Mesenchymal stem cell (in vitro differentiated cells and primary cell): ENCODE data around the gene RBCK1.
A peak's percentile ranks its signal among the peaks of the same experiment; 100 is the strongest.
"Not testable (repeated sequence)": the region's sequence is repeated elsewhere in the genome, so short reads cannot be mapped to it uniquely, and the experiment has no call there.

Experiments used
- DNase-seq: peaks from one replicate; pipeline ENCODE4 v3.0.0-alpha.2; 2013
- H2AFZ ChIP-seq: one replicate; pipeline ENCODE4 v1.6.1; 2013; ENCODE audit warnings: low read depth, mild to moderate bottlenecking, control low read depth, inconsistent platforms, low read length, moderate library complexity
- H2AK5ac ChIP-seq: 2 replicates; pipeline ENCODE4 v1.6.1; 2013; ENCODE audit warnings: low read length, moderate library complexity, mild to moderate bottlenecking, inconsistent platforms; ENCODE audit not compliant: severe bottlenecking
- H2BK120ac ChIP-seq: one replicate; pipeline ENCODE4 v1.6.1; 2013; ENCODE audit warnings: low read depth, mild to moderate bottlenecking, inconsistent platforms, low read length, moderate library complexity
- H2BK12ac ChIP-seq, 2 experiments: one replicate each; pipeline ENCODE4 v1.6.1; 2013; ENCODE audit warnings: inconsistent platforms in 2 of 2, low read length in 2 of 2, mild to moderate bottlenecking in 2 of 2, moderate library complexity in 2 of 2, control low read depth in 1 of 2
- H2BK15ac ChIP-seq: one replicate; pipeline ENCODE4 v1.6.1; 2013; ENCODE audit warnings: mild to moderate bottlenecking, low read depth, inconsistent platforms; ENCODE audit not compliant: poor library complexity, severe bottlenecking
- H2BK5ac ChIP-seq: 2 replicates; pipeline ENCODE4 v1.6.1; 2013; ENCODE audit warnings: low read depth, mild to moderate bottlenecking, low read length, control low read depth, inconsistent platforms; ENCODE audit not compliant: poor library complexity, severe bottlenecking
- H3K14ac ChIP-seq, 2 experiments: one replicate each; pipeline ENCODE4 v1.6.1; 2013; ENCODE audit warnings: inconsistent platforms in 2 of 2, low read length in 2 of 2, control low read depth in 1 of 2, mild to moderate bottlenecking in 1 of 2, moderate library complexity in 1 of 2
- H3K18ac ChIP-seq, 2 experiments: one replicate each; pipeline ENCODE4 v1.6.1; 2013; ENCODE audit warnings: inconsistent platforms in 2 of 2, low read length in 2 of 2, control low read depth in 1 of 2, low read depth in 1 of 2, mild to moderate bottlenecking in 1 of 2
- H3K23ac ChIP-seq, 2 experiments: one replicate each; pipeline ENCODE4 v1.6.1; 2013; ENCODE audit warnings: inconsistent platforms in 2 of 2, low read length in 2 of 2, mild to moderate bottlenecking in 2 of 2, moderate library complexity in 2 of 2, control low read depth in 1 of 2
- H3K27ac ChIP-seq: 2 replicates; pipeline ENCODE4 v1.5.1; 2013; ENCODE audit warnings: mild to moderate bottlenecking, moderate library complexity, low read length, control low read depth, inconsistent platforms; ENCODE audit not compliant: poor library complexity, severe bottlenecking
- H3K27me3 ChIP-seq, 2 experiments: 2 replicates each; pipeline versions ENCODE4 v1.6.1 to v1.7.0; 2013; ENCODE audit warnings: low read length in 2 of 2, mild to moderate bottlenecking in 2 of 2, moderate library complexity in 2 of 2, control low read depth in 1 of 2, inconsistent platforms in 1 of 2; ENCODE audit not compliant: control insufficient read depth in 1 of 2, insufficient read depth in 1 of 2
- H3K36me3 ChIP-seq, 2 experiments: 2 replicates each; pipeline versions ENCODE4 v1.6.1 to v1.7.0; 2013; ENCODE audit warnings: low read length in 2 of 2, control low read depth in 1 of 2, inconsistent platforms in 1 of 2, low read depth in 1 of 2, mild to moderate bottlenecking in 1 of 2; ENCODE audit not compliant: insufficient read depth in 2 of 2, control insufficient read depth in 1 of 2
- H3K4ac ChIP-seq, 2 experiments: one replicate each; pipeline ENCODE4 v1.6.1; 2013; ENCODE audit warnings: inconsistent platforms in 2 of 2, low read length in 2 of 2, mild to moderate bottlenecking in 2 of 2, moderate library complexity in 2 of 2, control low read depth in 1 of 2, low read depth in 1 of 2
- H3K4me1 ChIP-seq: 2 replicates; pipeline ENCODE4 v1.6.1; 2013; ENCODE audit warnings: low read depth, low read length, control low read depth; ENCODE audit not compliant: control insufficient read depth, insufficient read depth
- H3K4me2 ChIP-seq: 2 replicates; pipeline ENCODE4 v1.6.1; 2013; ENCODE audit warnings: low read length, mild to moderate bottlenecking, inconsistent platforms; ENCODE audit not compliant: poor library complexity, severe bottlenecking
- H3K4me3 ChIP-seq, 2 experiments: 2 replicates each; pipeline versions ENCODE4 v1.5.1 to v1.7.0; 2013; ENCODE audit warnings: low read length in 2 of 2, mild to moderate bottlenecking in 2 of 2, control low read depth in 1 of 2, low read depth in 1 of 2; ENCODE audit not compliant: insufficient read depth in 1 of 2
- H3K79me1 ChIP-seq: replicated peaks from 2 replicates; pipeline ENCODE4 v1.6.1; 2013; ENCODE audit warnings: mild to moderate bottlenecking, control low read depth, low read length, inconsistent platforms; ENCODE audit not compliant: poor library complexity, severe bottlenecking
- H3K9ac ChIP-seq: 2 replicates; pipeline ENCODE4 v1.7.0; 2013; ENCODE audit warnings: mild to moderate bottlenecking, low read length, moderate library complexity
- H3K9me3 ChIP-seq: 2 replicates; pipeline ENCODE4 v1.7.0; 2013; ENCODE audit warnings: mild to moderate bottlenecking, low read length; ENCODE audit not compliant: control insufficient read depth
- H4K8ac ChIP-seq: one replicate; pipeline ENCODE4 v1.6.1; 2013; ENCODE audit warnings: inconsistent platforms, mild to moderate bottlenecking, low read length, moderate library complexity
- H4K91ac ChIP-seq: one replicate; pipeline ENCODE4 v1.6.1; 2013; ENCODE audit warnings: mild to moderate bottlenecking, low read length, inconsistent platforms
- WGBS: methylation state at CpG from one replicate; pipeline ENCODE4 v1.1.7; 2013; ENCODE audit warnings: mixed read lengths; 5-methylcytosine and 5-hydroxymethylcytosine counted together

Gene RBCK1

GRCh38 chr20:370151-370600, 37.9 kb upstream of the RBCK1 start:
- Histone ChIP-seq H2BK12ac (peak overlapping the region in 1 of 2 experiments; percentile 21), H2BK120ac (no peak overlapping the region), H3K36me3 (no peaks in the 10 kb centered on the region), H4K8ac (peak overlapping the region; percentile 59), H3K79me1 (no peaks in the 10 kb centered on the region), H3K4me3 (no peak overlapping the region), H3K4me2 (no peak overlapping the region), H4K91ac (no peak overlapping the region), H2AK5ac (no peak overlapping the region), H3K14ac (no peak overlapping the region), H3K9ac (no peak overlapping the region), H3K18ac (no peak overlapping the region), H2BK5ac (no peak overlapping the region), H3K23ac (no peak overlapping the region), H3K4ac (peak overlapping the region in 1 of 2 experiments; percentile 40), H3K27ac (no peak overlapping the region), H2BK15ac (no peak overlapping the region), H3K27me3 (no peaks in the 10 kb centered on the region), H2AFZ (no peak overlapping the region), H3K4me1 (peaks cover 16% of the 10 kb centered on the region), H3K9me3 (no peaks in the 10 kb centered on the region)
- WGBS = 89% methylated on average over 7 of the region's 7 CpGs
- DNase-seq = peak; percentile 20

GRCh38 chr20:370977-371754, 36.9 kb upstream of the RBCK1 start:
- Histone ChIP-seq H3K14ac (peak overlapping the region in 1 of 2 experiments; percentile 26), H2BK12ac (peak overlapping the region; percentile 94 to 99), H3K9ac (no peak overlapping the region), H3K4ac (peak overlapping the region; percentile 60 to 93), H3K23ac (peak overlapping the region in 1 of 2 experiments; percentile 77), H4K8ac (peak overlapping the region; percentile 93), H3K18ac (peak overlapping the region; percentile 87 to 98), H3K4me3 (no peak overlapping the region), H2BK15ac (peak overlapping the region; percentile 88), H2AFZ (peak overlapping the region; percentile 46), H3K36me3 (no peaks in the 10 kb centered on the region), H2BK5ac (no peak overlapping the region), H2BK120ac (peak overlapping the region; percentile 91), H3K79me1 (no peaks in the 10 kb centered on the region), H3K4me2 (no peak overlapping the region), H3K27me3 (no peaks in the 10 kb centered on the region), H2AK5ac (peak overlapping the region; percentile 92), H3K27ac (no peak overlapping the region), H3K4me1 (peaks cover 14% of the 10 kb centered on the region), H4K91ac (peak overlapping the region; percentile 91), H3K9me3 (no peaks in the 10 kb centered on the region)
- 76% methylated on average over 5 of the region's 7 CpGs for WGBS
- no peak for DNase-seq

DNA sequence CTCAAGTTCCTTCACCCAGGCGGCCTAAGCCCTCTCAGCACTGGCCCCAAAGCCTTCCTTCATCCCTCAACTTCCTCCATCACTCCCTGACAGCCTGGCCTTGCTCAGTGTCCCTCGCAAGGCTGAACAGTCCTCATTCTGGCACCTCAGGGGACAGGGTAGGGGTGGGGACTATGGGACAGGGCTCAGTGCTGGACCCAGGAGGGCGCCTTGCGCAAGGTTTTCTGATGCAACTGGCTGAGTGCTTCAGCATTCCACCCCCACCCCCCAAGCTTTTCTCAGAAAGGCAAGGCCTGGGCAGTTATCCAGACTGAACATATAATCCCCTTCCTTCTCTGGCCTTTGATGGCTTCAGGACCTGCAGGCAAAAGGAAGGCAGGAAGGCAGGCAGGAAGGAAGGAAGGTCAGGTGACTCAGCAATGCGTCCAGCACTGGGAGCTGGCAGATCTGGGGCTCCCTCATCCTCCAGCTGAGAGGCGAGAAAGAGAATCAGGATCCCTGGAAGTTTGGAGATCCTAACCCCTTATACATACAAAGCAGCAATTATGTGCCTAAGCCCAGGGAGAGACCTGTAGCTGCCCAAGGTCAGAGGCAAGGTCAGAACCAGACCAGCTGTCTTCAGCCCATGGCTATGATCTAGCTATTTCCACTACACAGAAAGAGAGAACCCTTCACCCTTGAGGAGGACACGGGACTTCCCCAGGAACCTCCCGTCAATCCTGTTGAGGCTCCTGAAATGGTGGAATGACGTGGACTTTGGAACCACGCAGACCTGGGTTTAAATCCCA, 36.1 kb upstream of the RBCK1 start:
- peaks cover 14% of the 10 kb centered on the region for H3K4me1 ChIP-seq
- 70% methylated on average over 7 of the region's 10 CpGs for WGBS
- H3K9me3 ChIP-seq = no peaks in the 10 kb centered on the region
- peak overlapping the region; percentile 91 for H2BK120ac ChIP-seq
- H3K18ac ChIP-seq = peak overlapping the region; percentile 87 to 98
- H3K4me2 ChIP-seq = no peak overlapping the region
- no peak overlapping the region for H2BK5ac ChIP-seq
- peak overlapping the region; percentile 91 for H4K91ac ChIP-seq
- H3K4ac ChIP-seq = peak overlapping the region; percentile 89 to 96
- peak; percentile 94 for DNase-seq
- peak overlapping the region in 1 of 2 experiments; percentile 35 for H3K14ac ChIP-seq
- H2BK12ac ChIP-seq = peak overlapping the region; percentile 94 to 99
- peak overlapping the region; percentile 88 for H2BK15ac ChIP-seq
- H3K23ac ChIP-seq = peak overlapping the region in 1 of 2 experiments; percentile 90
- H3K36me3 ChIP-seq = no peaks in the 10 kb centered on the region
- no peaks in the 10 kb centered on the region for H3K27me3 ChIP-seq
- H4K8ac ChIP-seq = peak overlapping the region; percentile 93
- no peaks in the 10 kb centered on the region for H3K79me1 ChIP-seq
- peak overlapping the region; percentile 92 for H2AK5ac ChIP-seq
- H2AFZ ChIP-seq = peak overlapping the region; percentile 46
- H3K27ac ChIP-seq = no peak overlapping the region
- H3K9ac ChIP-seq = no peak overlapping the region
- H3K4me3 ChIP-seq = no peak overlapping the region

- H3K18ac ChIP-seq = peak overlapping the region; percentile 71 to 87
- H3K4ac ChIP-seq = peak overlapping the region; percentile 79 to 96
- not testable (repeated sequence) for H3K4me2 ChIP-seq, H3K79me1 ChIP-seq, H3K23ac ChIP-seq, H3K27ac ChIP-seq, H3K9ac ChIP-seq, H2AFZ ChIP-seq, H3K9me3 ChIP-seq, H2BK5ac ChIP-seq, H3K36me3 ChIP-seq, H2AK5ac ChIP-seq, H3K4me3 ChIP-seq, H3K27me3 ChIP-seq
- H2BK15ac ChIP-seq = peak overlapping the region; percentile 75
- H2BK12ac ChIP-seq = peak overlapping the region; percentile 4 to 60
- peak overlapping the region; percentile 90 for H4K91ac ChIP-seq
- peaks cover 14% of the 10 kb centered on the region for H3K4me1 ChIP-seq
- over 99% methylated on average over 11 of the region's 11 CpGs for WGBS
- peak overlapping the region; percentile 57 for H4K8ac ChIP-seq
- DNase-seq = peak; percentile 19
- H3K14ac ChIP-seq = peak overlapping the region in 1 of 2 experiments; percentile 35
- peak overlapping the region; percentile 45 for H2BK120ac ChIP-seq
Observed at GRCh38 chr20:372543-373082, 35.5 kb upstream of the RBCK1 start.
